Endothelial cell of umbilical vein (primary cell): ENCODE results near the gene NUAK1. TPM values are rescaled to one million over a fixed set of nuclear protein-coding genes. Genes with fewer than 3 reads are reported as not detected.

Experiments used
- BruUV-seq: library from RNA; stranded (reverse); fragments of 400-500 nt; replicated peaks from 2 replicates; lab custom pipeline; 2021; lab: Mats Ljungman, UMichigan
- CTCF ChIA-PET: fragments of 300-600, 350-600 bp; sonication (Branson Sonifier 250); formaldehyde crosslinking; loops from one replicate; lab custom pipeline; 2021; ENCODE audit warnings: antibody characterized with exemption, inconsistent platforms; lab: Charles Lee
- POLR2A ChIA-PET: fragments of 300-600, 350-600 bp; sonication (Branson Sonifier 250); formaldehyde crosslinking; loops from one replicate; lab custom pipeline; 2021; ENCODE audit warnings: antibody characterized with exemption, inconsistent platforms; lab: Charles Lee
- DNase-seq: peaks from one replicate; pipeline ENCODE4 v3.0.0-alpha.2; 2011; ENCODE audit warnings: low read depth, low spot score
- FAIRE-seq: peaks from 2 replicates; lab custom pipeline; 2011; peaks lifted over from hg19 to GRCh38; lab: Jason Lieb, UNC
- H2AFZ ChIP-seq: 2 replicates; pipeline ENCODE4 v1.6.0; 2012; ENCODE audit warnings: low read depth, low read length, control low read depth, inconsistent platforms
- H3K27ac ChIP-seq: 2 replicates; pipeline ENCODE4 v1.5.1; 2011; ENCODE audit warnings: low read depth, mild to moderate bottlenecking, control low read depth, low read length, moderate library complexity; ENCODE audit not compliant: insufficient read depth
- H3K27me3 ChIP-seq, 2 experiments: 2 replicates each; pipeline versions ENCODE4 v1.6.0 to v1.6.1; 2011; ENCODE audit warnings: low read length in 2 of 2, mixed read lengths in 1 of 2; ENCODE audit not compliant: control insufficient read depth in 2 of 2, insufficient read depth in 2 of 2
- H3K36me3 ChIP-seq, 2 experiments: 2 replicates in 1 of 2; 3 replicates in 1 of 2; pipeline ENCODE4 v1.5.1; 2011; ENCODE audit warnings: low read length in 2 of 2, mild to moderate bottlenecking in 1 of 2, moderate library complexity in 1 of 2; ENCODE audit not compliant: control insufficient read depth in 2 of 2, insufficient read depth in 2 of 2; ENCODE audit errors: extremely low read depth in 1 of 2
- H3K4me1 ChIP-seq: 3 replicates; pipeline ENCODE4 v1.5.1; 2011; ENCODE audit warnings: mild to moderate bottlenecking, low read length; ENCODE audit not compliant: control insufficient read depth, insufficient read depth; ENCODE audit errors: extremely low read depth
- H3K4me2 ChIP-seq: 2 replicates; pipeline ENCODE4 v1.6.1; 2011; ENCODE audit warnings: low read length, control low read depth, mixed read lengths; ENCODE audit not compliant: insufficient read depth
- H3K4me3 ChIP-seq, 3 experiments: fragments of 200-600 bp in 1 of 3; sonication (generic), shearing (Covaris generic) in 1 of 3; replicated peaks in 1 of 3; 2 replicates each; pipeline ENCODE4 v1.5.1; 2011 to 2016; ENCODE audit warnings: control low read depth in 3 of 3, low read length in 3 of 3, mild to moderate bottlenecking in 2 of 3, inconsistent platforms in 1 of 3, low read depth in 1 of 3, moderate library complexity in 1 of 3; ENCODE audit not compliant: insufficient read depth in 1 of 3
- H3K79me2 ChIP-seq: 2 replicates; pipeline ENCODE4 v1.6.0; 2012; ENCODE audit warnings: low read length, inconsistent platforms; ENCODE audit not compliant: control insufficient read depth, insufficient read depth
- H3K9ac ChIP-seq: replicated peaks from 2 replicates; pipeline ENCODE3; 2011; ENCODE audit warnings: low read length, control low read depth; ENCODE audit not compliant: insufficient read depth; ENCODE audit errors: extremely low read depth
- H3K9me1 ChIP-seq: replicated peaks from 3 replicates; pipeline ENCODE4 v1.6.0; 2011; ENCODE audit warnings: mild to moderate bottlenecking, low read length; ENCODE audit not compliant: control insufficient read depth, insufficient read depth; ENCODE audit errors: extremely low read depth
- H3K9me3 ChIP-seq: replicated peaks from 2 replicates; pipeline ENCODE4 v1.5.1; 2012; ENCODE audit warnings: low read length, inconsistent platforms; ENCODE audit not compliant: control insufficient read depth, insufficient read depth
- H4K20me1 ChIP-seq: replicated peaks from 2 replicates; pipeline ENCODE3; 2011; ENCODE audit warnings: mild to moderate bottlenecking, low read length; ENCODE audit not compliant: control insufficient read depth, insufficient read depth; ENCODE audit errors: extremely low read depth
- EZH2 ChIP-seq: IDR thresholded peaks from 2 replicates; pipeline ENCODE4 v1.6.1; 2012; ENCODE audit warnings: borderline replicate concordance, low read depth, mild to moderate bottlenecking, moderate library complexity, low read length, inconsistent platforms; ENCODE audit not compliant: severe bottlenecking
- FOS ChIP-seq: IDR thresholded peaks from 2 replicates; pipeline ENCODE4 v1.6.1; 2011; ENCODE audit warnings: mild to moderate bottlenecking, low read length, moderate library complexity, borderline replicate concordance; ENCODE audit not compliant: insufficient read depth
- GATA2 ChIP-seq: IDR thresholded peaks from 2 replicates; pipeline ENCODE4 v1.7.0; 2011; ENCODE audit warnings: low read depth, mild to moderate bottlenecking, moderate library complexity, mixed read lengths, low read length; ENCODE audit not compliant: insufficient read length, insufficient read depth
- JUN ChIP-seq: IDR thresholded peaks from 2 replicates; pipeline ENCODE4 v1.6.1; 2011; ENCODE audit warnings: borderline replicate concordance, low read depth; ENCODE audit not compliant: insufficient read length, insufficient read depth
- MYC ChIP-seq: IDR thresholded peaks from one replicate; pipeline ENCODE4 v1.6.1; 2011; ENCODE audit warnings: mild to moderate bottlenecking, low read depth, low read length
- POLR2A ChIP-seq: IDR thresholded peaks from 2 replicates; pipeline ENCODE4 v1.6.1; 2012; ENCODE audit warnings: low read depth, mild to moderate bottlenecking, control low read depth, low read length
- POLR2AphosphoS5 ChIP-seq: IDR thresholded peaks from 2 replicates; pipeline ENCODE4 v1.6.1; 2012; ENCODE audit warnings: low read depth, mild to moderate bottlenecking, control low read depth, low read length, moderate library complexity; ENCODE audit not compliant: insufficient read depth
- dilution Hi-C: fragments of 300-500 bp; cut with MboI; formaldehyde crosslinking; loops from one replicate; pipeline ENCODE4 v1.15.0; 2019; ENCODE audit warnings: low sequenced_read_pairs; ENCODE audit not compliant: extremely low pct_ligation_motif_present
- intact Hi-C: fragments of 100-400 bp; cut with micrococcal nuclease; formaldehyde crosslinking; loops from one replicate; pipeline ENCODE4 v1.10.0; 2022
- polyA plus RNA-seq, 4 experiments: library from polyadenylated mRNA; depleted of rRNA in 3 of 4; stranded (reverse) in 3 of 4; unstranded in 1 of 4; fragments of >200 nt; gene quantifications; 2 replicates each; pipeline versions ENCODE4 v1.2.1 to v1.2.3, GENCODE V29; 2011 to 2012; ENCODE audit warnings: missing spikeins in 1 of 4
- total RNA-seq: library from RNA; stranded (reverse); gene quantifications from 2 replicates; pipeline ENCODE4 v1.2.3, GENCODE V29; 2021
- TF ChIP-seq, protein P1 (sequence below), 2 donors: IDR thresholded peaks; 1 replicate in 1 of 2; 2 replicates in 1 of 2; pipeline ENCODE4 v1.5.1; 2011; ENCODE audit warnings: low read length in 2 of 2, mild to moderate bottlenecking in 2 of 2, moderate library complexity in 2 of 2, control low read depth in 1 of 2, inconsistent platforms in 1 of 2, low read depth in 1 of 2; ENCODE audit not compliant: insufficient read depth in 1 of 2; ENCODE audit errors: extremely low read depth in 1 of 2
- TF ChIP-seq, protein P2 (sequence below): IDR thresholded peaks from 2 replicates; pipeline ENCODE4 v1.6.1; 2011; ENCODE audit not compliant: insufficient read depth, insufficient read length

Gene NUAK1
- total and polyA plus RNA-seq, 2 donors (not counting 3 experiments of a cell fraction or from before 2014, with no cell fraction given): 34.2 to 39.7 TPM

DNA sequence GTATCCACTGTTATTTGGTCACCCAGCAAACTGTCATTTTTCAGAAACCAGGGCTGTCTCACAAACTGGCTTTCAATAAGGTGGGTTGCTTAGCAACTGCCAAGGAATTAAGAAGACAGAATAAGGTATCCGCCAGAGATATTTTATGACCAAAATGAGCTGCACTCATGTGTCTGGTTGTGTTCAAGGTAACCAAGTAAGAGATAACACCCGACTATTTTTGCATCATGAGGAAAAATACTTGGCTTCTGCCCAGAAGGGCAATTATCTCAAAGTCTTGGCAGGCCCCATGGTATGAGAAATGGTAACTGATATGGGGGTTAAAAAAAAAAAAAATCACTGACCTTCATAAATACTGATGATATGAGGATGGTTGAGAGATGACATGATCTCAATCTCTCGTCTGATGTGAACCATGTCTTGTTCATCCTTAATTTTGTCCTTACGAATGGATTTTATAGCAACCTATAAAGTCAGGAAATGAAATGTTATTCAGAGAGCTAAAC lies 32.6 kb downstream of the NUAK1 start:
- dilution Hi-C loops: no loop called here
- H3K4me3 ChIP-seq: no peak overlapping the region
- H3K9ac ChIP-seq: no peak overlapping the region
- peaks cover 7% of the 10 kb centered on the region for H3K79me2 ChIP-seq
- H3K27ac ChIP-seq: no peak overlapping the region
- ChIA-PET POLR2A (no interaction called here), CTCF (interaction anchor here (1.0 to 4.6 kb wide), 8 partner anchors 11 to 685 kb away, joined by 4 to 26 read pairs (median 6); no protein-coding TSS in a partner anchor)
- H3K27me3 ChIP-seq: no peaks in the 10 kb centered on the region
- DNase-seq: no peak
- FAIRE-seq: peak; percentile 54
- peaks cover 9% of the 10 kb centered on the region for H4K20me1 ChIP-seq
- no peak for TF ChIP-seq JUN
- TF ChIP-seq FOS: no peak
- TF ChIP-seq, protein P1, sequence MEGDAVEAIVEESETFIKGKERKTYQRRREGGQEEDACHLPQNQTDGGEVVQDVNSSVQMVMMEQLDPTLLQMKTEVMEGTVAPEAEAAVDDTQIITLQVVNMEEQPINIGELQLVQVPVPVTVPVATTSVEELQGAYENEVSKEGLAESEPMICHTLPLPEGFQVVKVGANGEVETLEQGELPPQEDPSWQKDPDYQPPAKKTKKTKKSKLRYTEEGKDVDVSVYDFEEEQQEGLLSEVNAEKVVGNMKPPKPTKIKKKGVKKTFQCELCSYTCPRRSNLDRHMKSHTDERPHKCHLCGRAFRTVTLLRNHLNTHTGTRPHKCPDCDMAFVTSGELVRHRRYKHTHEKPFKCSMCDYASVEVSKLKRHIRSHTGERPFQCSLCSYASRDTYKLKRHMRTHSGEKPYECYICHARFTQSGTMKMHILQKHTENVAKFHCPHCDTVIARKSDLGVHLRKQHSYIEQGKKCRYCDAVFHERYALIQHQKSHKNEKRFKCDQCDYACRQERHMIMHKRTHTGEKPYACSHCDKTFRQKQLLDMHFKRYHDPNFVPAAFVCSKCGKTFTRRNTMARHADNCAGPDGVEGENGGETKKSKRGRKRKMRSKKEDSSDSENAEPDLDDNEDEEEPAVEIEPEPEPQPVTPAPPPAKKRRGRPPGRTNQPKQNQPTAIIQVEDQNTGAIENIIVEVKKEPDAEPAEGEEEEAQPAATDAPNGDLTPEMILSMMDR (IDR thresholded peaks at IDR 0.05; ENCODE audit: extremely low read depth in 1 of 2, insufficient read depth in 1 of 2, low read depth in 1 of 2, low read length in 2 of 2): no peak
- TF ChIP-seq, protein P2, sequence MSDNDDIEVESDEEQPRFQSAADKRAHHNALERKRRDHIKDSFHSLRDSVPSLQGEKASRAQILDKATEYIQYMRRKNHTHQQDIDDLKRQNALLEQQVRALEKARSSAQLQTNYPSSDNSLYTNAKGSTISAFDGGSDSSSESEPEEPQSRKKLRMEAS: no peak
- no peak for TF ChIP-seq GATA2
- no peak for TF ChIP-seq POLR2AphosphoS5
- TF ChIP-seq EZH2: no peak
- no peak for TF ChIP-seq POLR2A
- no peak for TF ChIP-seq MYC
- no peak overlapping the region for H2AFZ ChIP-seq
- H3K36me3 ChIP-seq: peaks cover 4 to 23% of the 10 kb centered on the region in 2 experiments
- no peaks in the 10 kb centered on the region for H3K9me3 ChIP-seq
- intact Hi-C loops: no loop called here
- no TSS peak for BruUV-seq
- no peaks in the 10 kb centered on the region for H3K9me1 ChIP-seq
- H3K4me2 ChIP-seq: no peak overlapping the region
- peaks cover 28% of the 10 kb centered on the region for H3K4me1 ChIP-seq
